Adrenal gland (tissue), 5 donors: ENCODE results near the gene SLC25A45.

ENCODE experiments used
- CTCF ChIP-seq, 6 experiments: fragments of 450-650 bp in 4 of 6; fragments of 200-600 bp in 2 of 6; sonication (generic) in 1 of 6; IDR thresholded peaks; 1 replicate in 5 of 6; 2 replicates in 1 of 6; pipeline versions ENCODE4 v1.5.1 to v1.8.0; 2016 to 2021; ENCODE audit warnings: antibody characterized with exemption in 6 of 6, mild to moderate bottlenecking in 2 of 6, moderate library complexity in 1 of 6
- POLR2A ChIP-seq, 2 donors: fragments of 450-650 bp; IDR thresholded peaks; one replicate each; pipeline ENCODE4 v1.6.1; 2017; ENCODE audit warnings: antibody characterized with exemption in 2 of 2, mild to moderate bottlenecking in 2 of 2, moderate library complexity in 1 of 2
- donor health status: DM: no; HTN: no; CAD: no.

DNA sequence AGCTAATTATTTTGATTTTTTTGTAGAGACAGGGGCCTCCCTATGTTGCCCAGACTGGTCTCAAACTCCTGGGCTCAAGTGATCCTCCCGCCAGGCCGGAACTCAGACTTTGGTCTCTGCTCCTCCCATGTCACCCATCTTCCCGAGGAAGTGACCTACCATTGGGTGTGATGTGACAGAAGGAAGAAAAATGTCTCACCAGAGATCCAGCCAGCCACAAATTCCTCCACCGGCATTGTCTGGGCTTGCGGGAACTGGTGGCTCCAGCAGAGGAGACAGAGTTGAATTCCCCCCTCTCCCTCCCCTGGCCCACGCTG lies 772 bp downstream of the SLC25A45 start:
- peak in 1 of 2 donors; percentile 36 for TF ChIP-seq POLR2A (IDR thresholded peaks at IDR 0.05)
- no peak for TF ChIP-seq CTCF (IDR thresholded peaks at IDR 0.05)
